HG02885 (cell line): ENCODE results near the gene MOB3B.

Source experiments
- ATAC-seq: cut with Tn5 transposase; IDR thresholded peaks from one replicate; pipeline ENCODE4 v1.9.1; 2021; ENCODE audit warnings: mild to moderate bottlenecking; ENCODE audit not compliant: unreplicated experiment, poor library complexity

The MOB3B gene

DNA sequence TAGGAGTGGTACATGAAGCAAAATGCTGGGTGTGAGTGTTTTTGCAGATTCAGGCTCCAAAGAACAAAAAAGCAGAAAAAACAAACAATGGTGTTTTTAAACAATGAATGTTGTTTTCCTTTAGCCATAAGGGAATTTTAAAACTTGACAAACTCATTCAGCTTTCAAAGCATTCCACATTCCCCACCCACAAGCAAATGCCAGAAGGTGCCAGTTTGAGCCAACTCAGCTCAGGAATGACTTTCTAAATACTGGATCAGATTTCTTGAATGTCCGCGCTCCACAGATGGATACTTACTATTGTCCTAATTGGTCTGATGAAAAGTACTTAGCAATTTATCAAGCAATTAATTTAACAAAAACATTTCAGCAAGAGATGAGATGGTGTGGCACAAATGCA is 12.9 kb upstream of the MOB3B start:
- no peak for ATAC-seq

DNA sequence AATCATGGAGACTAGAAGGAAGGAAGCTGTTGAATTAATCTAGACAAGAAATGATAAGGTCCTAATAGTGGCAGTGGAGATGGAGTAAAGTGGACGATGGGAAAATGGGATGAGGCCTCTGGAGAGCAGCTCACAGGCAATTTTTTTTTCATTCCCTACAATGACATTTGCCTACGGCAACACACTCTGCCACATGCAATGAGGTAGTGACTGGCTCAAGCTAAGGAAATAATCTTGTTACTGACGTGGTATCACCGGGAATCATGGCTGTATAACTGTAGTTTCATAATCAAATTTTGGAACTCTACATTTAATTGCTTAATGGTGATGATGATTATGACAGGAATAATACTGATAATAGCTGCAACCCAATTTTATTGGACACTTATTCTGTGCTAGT is 12.1 kb upstream of the MOB3B start:
- no peak for ATAC-seq

GRCh38 chr9:27540502-27540901 is 10.9 kb upstream of the MOB3B start:
- no peak for ATAC-seq

DNA sequence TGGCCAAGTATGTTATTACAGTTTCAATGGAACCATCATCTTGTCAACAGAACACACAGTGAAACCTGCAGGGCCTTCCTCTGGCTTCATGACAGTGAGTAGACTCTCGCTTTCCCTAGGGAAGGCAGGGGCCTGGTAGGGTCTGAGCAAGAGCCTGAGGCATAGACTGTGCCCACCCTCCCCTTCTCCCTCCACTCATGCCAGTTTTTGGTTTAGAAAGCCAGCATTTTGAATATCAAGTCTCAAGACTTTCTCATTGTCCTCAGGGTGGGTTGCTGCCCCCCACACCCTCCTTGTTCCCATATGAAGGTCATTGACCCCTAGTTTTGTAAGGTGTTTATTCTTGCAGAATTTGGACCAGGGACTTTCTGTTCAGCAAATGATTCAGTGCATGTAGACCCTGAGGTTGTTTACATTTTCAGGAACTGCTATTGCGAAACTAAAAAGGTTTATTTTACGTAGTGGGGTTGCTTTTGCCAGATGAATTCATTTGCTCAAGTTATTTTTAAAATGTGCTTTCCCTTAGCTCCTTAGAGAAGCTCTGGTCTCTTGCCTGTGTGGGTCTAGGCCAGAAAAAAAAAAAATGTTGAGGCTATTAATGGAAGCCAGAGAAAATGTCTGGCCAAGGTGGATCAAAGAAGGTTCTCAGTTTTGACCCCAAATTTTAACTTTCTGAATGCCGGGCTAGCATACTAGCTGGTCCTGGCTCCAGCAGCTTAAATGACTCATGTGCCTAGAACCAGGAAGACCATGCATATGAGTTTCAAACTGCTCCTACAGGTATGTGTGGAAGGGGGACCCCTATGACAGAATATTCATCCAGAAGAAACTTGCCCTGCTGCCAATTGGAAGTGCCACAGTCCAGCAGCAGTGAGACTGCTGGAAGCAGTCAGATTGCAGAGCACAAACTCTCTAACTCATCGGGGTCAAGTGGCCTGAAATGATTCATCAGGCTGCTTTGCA is 10.1 kb upstream of the MOB3B start:
- ATAC-seq, result peak; percentile 31

- ATAC-seq, result no peak
Measured at GRCh38 chr9:27538647-27539046, 9.0 kb upstream of the MOB3B start.

GRCh38 chr9:27537756-27538155 is 8.1 kb upstream of the MOB3B start:
- no peak for ATAC-seq

DNA sequence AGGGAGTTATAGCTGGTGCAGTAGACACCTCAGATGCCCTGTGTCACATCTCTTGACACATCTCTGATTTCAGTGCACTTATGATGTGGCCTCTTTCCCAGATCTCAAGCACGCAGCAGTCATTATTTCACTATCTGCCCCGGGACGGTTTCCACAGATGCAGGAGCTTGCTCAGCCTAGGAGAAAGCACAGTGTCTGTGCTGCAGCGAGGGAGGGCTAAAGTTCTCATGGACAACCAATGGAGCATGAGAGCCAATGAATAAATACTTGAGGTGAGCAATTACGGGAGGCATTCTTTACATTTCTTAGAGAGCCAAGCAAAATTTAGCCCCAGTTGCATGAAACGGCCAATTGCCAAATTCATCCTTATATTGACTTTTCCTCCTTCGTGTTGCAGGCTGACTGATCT is 7.4 kb upstream of the MOB3B start:
- no peak for ATAC-seq

DNA sequence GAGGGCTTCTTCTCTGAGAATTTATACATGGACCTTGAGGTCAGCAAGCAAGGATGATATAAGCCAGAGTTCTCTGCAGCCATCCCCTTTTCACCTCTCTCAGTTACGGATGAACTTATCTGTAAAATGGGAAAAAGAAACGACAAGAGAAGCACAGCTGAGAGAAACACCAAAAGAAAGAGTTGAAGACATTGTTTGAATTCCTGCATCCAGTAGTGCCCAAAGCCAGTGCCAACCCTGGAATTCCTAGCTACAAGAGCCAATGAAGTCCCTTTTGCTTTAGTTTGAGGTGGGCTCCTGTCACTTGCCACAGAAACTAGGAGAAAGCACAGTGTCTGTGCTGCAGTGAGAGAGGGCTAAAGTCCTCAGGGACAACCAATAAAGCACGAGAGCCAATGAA is 6.6 kb upstream of the MOB3B start:
- no peak for ATAC-seq

GRCh38 chr9:27535701-27536118 is 6.1 kb upstream of the MOB3B start:
- peak; percentile 89 for ATAC-seq

GRCh38 chr9:27534658-27535209 is 5.1 kb upstream of the MOB3B start:
- no peak for ATAC-seq

DNA sequence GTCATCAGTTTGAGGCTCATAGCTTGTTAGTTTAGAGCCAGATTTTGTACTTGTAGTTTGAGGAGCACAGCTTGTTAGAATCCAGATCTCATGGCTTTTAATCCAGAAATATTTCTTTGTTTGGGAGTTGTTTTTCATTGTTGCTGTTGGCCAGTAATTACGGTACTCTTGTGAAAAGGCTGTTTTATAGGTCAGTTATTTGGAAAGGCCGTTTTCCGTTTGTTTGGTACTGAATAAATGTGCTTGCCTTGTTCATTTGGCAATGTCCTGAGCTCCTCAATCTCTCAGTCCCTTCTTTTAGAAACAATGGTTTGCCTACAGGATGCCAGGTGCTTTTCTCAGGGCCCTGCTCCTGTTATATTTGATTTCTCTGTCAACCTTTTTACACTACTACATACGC is 4.5 kb upstream of the MOB3B start:
- ATAC-seq, result no peak

GRCh38 chr9:27533311-27533710 is 3.7 kb upstream of the MOB3B start:
- ATAC-seq, result no peak

DNA sequence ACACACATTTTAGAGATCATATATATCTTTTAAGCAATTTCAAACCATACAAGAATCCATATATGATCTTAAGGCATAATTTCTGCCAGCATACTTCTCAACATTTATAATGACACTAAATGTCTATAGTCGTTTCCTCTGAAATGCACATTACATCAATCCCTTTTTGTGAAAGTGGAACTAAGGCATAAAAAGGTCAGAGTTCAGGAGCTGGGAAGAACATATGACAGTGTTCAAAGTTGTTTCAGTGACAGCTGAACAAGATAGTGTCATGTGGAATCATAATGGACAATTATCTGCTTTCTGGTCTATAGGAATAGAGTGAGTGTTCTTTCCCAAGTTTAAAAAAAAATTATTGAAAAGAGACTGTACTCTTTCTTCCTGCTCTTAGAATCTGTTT is 2.4 kb upstream of the MOB3B start:
- no peak for ATAC-seq

- ATAC-seq, result no peak
Measured at GRCh38 chr9:27530915-27531755, 1.5 kb upstream of the MOB3B start.

GRCh38 chr9:27528886-27529315 is 713 bp downstream of the MOB3B start:
- ATAC-seq, result peak; percentile 50

GRCh38 chr9:27528076-27528885 is 1.3 kb downstream of the MOB3B start:
- peak; percentile 69 for ATAC-seq

DNA sequence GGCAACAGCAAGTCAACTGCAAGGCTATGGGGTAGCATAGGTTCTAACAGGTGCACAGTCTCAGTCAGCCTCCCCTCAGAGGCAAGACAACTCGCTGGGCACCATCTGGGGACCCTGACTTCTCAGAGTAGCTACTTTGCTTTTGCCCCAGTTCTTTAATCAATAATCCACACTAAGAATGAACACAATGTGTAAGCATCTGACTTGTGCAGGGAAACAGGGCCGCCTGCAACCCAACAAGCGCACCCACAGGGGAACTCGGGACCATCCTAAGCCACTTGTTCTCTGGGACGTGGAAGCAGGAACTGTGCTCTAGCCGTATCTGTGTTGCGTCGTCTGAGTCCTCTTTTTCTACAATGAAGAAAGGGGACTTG is 1.9 kb downstream of the MOB3B start:
- no peak for ATAC-seq

DNA sequence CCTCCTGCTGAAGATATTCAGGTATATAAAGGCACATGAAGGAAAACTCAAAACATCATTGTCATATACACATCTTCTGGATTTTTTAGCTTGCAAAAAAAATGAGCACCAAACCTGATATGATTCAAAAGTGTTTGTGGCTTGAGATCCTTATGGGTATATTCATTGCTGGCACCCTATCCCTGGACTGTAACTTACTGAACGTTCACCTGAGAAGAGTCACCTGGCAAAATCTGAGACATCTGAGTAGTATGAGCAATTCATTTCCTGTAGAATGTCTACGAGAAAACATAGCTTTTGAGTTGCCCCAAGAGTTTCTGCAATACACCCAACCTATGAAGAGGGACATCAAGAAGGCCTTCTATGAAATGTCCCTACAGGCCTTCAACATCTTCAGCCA is 5.4 kb downstream of the MOB3B start, which contains the start of gene IFNK:
IFNK (plus strand) TSS at position 55 of the 400 bp plus-strand sequence; CDS start at position 102, 47 bp downstream.
- no peak for ATAC-seq

GRCh38 chr9:27523141-27523540 is 6.5 kb downstream of the MOB3B start:
- ATAC-seq, result no peak

DNA sequence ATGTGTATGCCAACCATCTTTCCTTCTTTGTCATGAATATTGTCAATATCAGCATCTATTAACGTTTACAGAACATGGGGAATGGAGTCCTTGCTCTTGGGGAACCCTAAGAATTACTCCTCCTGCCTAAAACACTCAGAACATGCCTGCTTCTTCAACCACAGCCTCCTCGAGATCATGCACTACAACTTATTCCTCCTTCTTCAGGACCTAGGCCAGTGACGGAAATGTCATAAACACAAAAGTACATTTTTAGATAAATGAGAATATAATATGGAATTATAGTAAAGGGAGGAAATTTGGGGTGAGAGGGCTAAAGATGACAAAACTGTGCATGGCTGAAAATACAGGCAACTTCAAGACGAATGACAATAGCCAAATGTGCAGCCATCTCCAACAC is 8.6 kb downstream of the MOB3B start:
- no peak for ATAC-seq
